HG02840 (cell line): ENCODE measurements around the gene TNC.

ENCODE experiments used
- ATAC-seq: cut with Tn5 transposase; IDR thresholded peaks from one replicate; pipeline ENCODE4 v1.9.1; 2021; ENCODE audit warnings: mild to moderate bottlenecking, moderate library complexity, moderate number of reproducible peaks; ENCODE audit not compliant: unreplicated experiment, low FRiP score

Gene TNC

GRCh38 chr9:115104908-115105307 is 13.0 kb downstream of the TNC start:
- no peak for ATAC-seq

GRCh38 chr9:115103746-115104477 is 14.0 kb downstream of the TNC start:
- no peak for ATAC-seq

- no peak for ATAC-seq
Observed at GRCh38 chr9:115099901-115100300, 18.1 kb downstream of the TNC start.

GRCh38 chr9:115098226-115098965 is 19.6 kb downstream of the TNC start:
- ATAC-seq = no peak

GRCh38 chr9:115093520-115093919 is 24.4 kb downstream of the TNC start:
- no peak for ATAC-seq

GRCh38 chr9:115090486-115090885 is 27.5 kb downstream of the TNC start:
- no peak for ATAC-seq

GRCh38 chr9:115088860-115089259 is 29.1 kb downstream of the TNC start:
- no peak for ATAC-seq

- no peak for ATAC-seq
Observed at GRCh38 chr9:115086886-115087285, 31.1 kb downstream of the TNC start.

- no peak for ATAC-seq
Observed at GRCh38 chr9:115086461-115086860, 31.5 kb downstream of the TNC start.

GRCh38 chr9:115085773-115086377 is 32.1 kb downstream of the TNC start:
- no peak for ATAC-seq

GRCh38 chr9:115084709-115085108 is 33.2 kb downstream of the TNC start:
- ATAC-seq = no peak

- no peak for ATAC-seq
Observed at GRCh38 chr9:115084157-115084556, 33.8 kb downstream of the TNC start.

GRCh38 chr9:115080242-115080641 is 37.7 kb downstream of the TNC start:
- ATAC-seq = no peak

GRCh38 chr9:115079156-115079555 is 38.8 kb downstream of the TNC start:
- ATAC-seq = no peak

GRCh38 chr9:115073456-115073855 is 44.5 kb downstream of the TNC start:
- ATAC-seq = no peak

GRCh38 chr9:115071176-115071575 is 46.8 kb downstream of the TNC start:
- no peak for ATAC-seq

GRCh38 chr9:115069771-115070170 is 48.2 kb downstream of the TNC start:
- no peak for ATAC-seq

- no peak for ATAC-seq
Observed at GRCh38 chr9:115069302-115069701, 48.7 kb downstream of the TNC start.

- ATAC-seq = no peak
Observed at GRCh38 chr9:115068031-115068430, 49.9 kb downstream of the TNC start.

- ATAC-seq = no peak
Observed at GRCh38 chr9:115063058-115063845, 54.7 kb downstream of the TNC start.
